IMR-90 (cell line): Measurements from ENCODE around the gene CEACAM16. TPM values are rescaled to one million over a fixed set of nuclear protein-coding genes. Genes with fewer than 3 reads are reported as not detected.

Source experiments
- ATAC-seq: fragments of 200-7000 bp; cut with Tn5 transposase; 2 replicates; pipeline ENCODE4 v1.9.1; 2020; ENCODE audit warnings: low read depth, mild to moderate bottlenecking, moderate library complexity
- BruUV-seq: library from RNA; stranded (reverse); fragments of 400-500 nt; replicated peaks from 2 replicates; lab custom pipeline; 2021; lab: Mats Ljungman, UMichigan
- CTCF ChIA-PET: fragments of 300-600 bp; formaldehyde crosslinking; extraction: SDS; loops from one replicate; lab custom pipeline; 2021; ENCODE audit warnings: antibody characterized with exemption; lab: Yijun Ruan, JAX
- POLR2A ChIA-PET: fragments of 300-600 bp; sonication (Branson Sonifier 250); formaldehyde crosslinking; loops from one replicate; lab custom pipeline; 2022; ENCODE audit warnings: antibody characterized with exemption; ENCODE audit not compliant: unreplicated experiment; lab: Charles Lee
- DNase-seq: peaks from one replicate; pipeline ENCODE4 v3.0.0; 2013
- H2AFZ ChIP-seq: replicated peaks from 2 replicates; pipeline ENCODE3; 2013; ENCODE audit warnings: low read length, mild to moderate bottlenecking; ENCODE audit not compliant: poor library complexity
- H2AK5ac ChIP-seq: 2 replicates; pipeline ENCODE4 v1.6.1; 2013; ENCODE audit warnings: low read depth, low read length, inconsistent platforms
- H2AK9ac ChIP-seq: replicated peaks from 2 replicates; pipeline ENCODE3; 2013; ENCODE audit warnings: mild to moderate bottlenecking, low read depth, low read length, moderate library complexity; ENCODE audit not compliant: poor library complexity
- H2BK120ac ChIP-seq: 2 replicates; pipeline ENCODE4 v1.6.1; 2013; ENCODE audit warnings: low read depth, low read length, inconsistent platforms
- H2BK15ac ChIP-seq: 3 replicates; pipeline ENCODE4 v1.6.1; 2013; ENCODE audit warnings: low read depth, low read length, inconsistent platforms
- H2BK20ac ChIP-seq: 2 replicates; pipeline ENCODE4 v1.6.1; 2013; ENCODE audit warnings: low read depth, mild to moderate bottlenecking, inconsistent platforms, low read length, moderate library complexity
- H2BK5ac ChIP-seq: 2 replicates; pipeline ENCODE4 v1.6.1; 2013; ENCODE audit warnings: mild to moderate bottlenecking, low read depth, low read length, inconsistent platforms; ENCODE audit not compliant: poor library complexity, severe bottlenecking
- H3K14ac ChIP-seq: replicated peaks from 2 replicates; pipeline ENCODE4 v1.6.1; 2013; ENCODE audit warnings: low read depth, low read length, inconsistent platforms
- H3K18ac ChIP-seq: 2 replicates; pipeline ENCODE4 v1.6.1; 2013; ENCODE audit warnings: low read depth, low read length, control low read depth
- H3K23ac ChIP-seq: 2 replicates; pipeline ENCODE4 v1.6.1; 2013; ENCODE audit warnings: low read depth, low read length, inconsistent platforms
- H3K27ac ChIP-seq: 2 replicates; pipeline ENCODE4 v1.5.1; 2013; ENCODE audit warnings: mild to moderate bottlenecking, control low read depth, low read length; ENCODE audit not compliant: insufficient read depth
- H3K27me3 ChIP-seq: 2 replicates; pipeline ENCODE4 v1.6.1; 2013; ENCODE audit warnings: low read length; ENCODE audit not compliant: control insufficient read depth, insufficient read depth
- H3K36me3 ChIP-seq: 2 replicates; pipeline ENCODE4 v1.6.1; 2013; ENCODE audit warnings: low read length, mixed read lengths; ENCODE audit not compliant: control insufficient read depth, insufficient read depth
- H3K4ac ChIP-seq: 2 replicates; pipeline ENCODE4 v1.6.1; 2013; ENCODE audit warnings: low read depth, low read length, inconsistent platforms
- H3K4me1 ChIP-seq: 2 replicates; pipeline ENCODE4 v1.6.1; 2013; ENCODE audit warnings: low read length, mixed read lengths; ENCODE audit not compliant: control insufficient read depth, insufficient read depth
- H3K4me2 ChIP-seq: 2 replicates; pipeline ENCODE4 v1.6.1; 2013; ENCODE audit warnings: low read depth, mild to moderate bottlenecking, control low read depth, low read length, moderate library complexity
- H3K4me3 ChIP-seq: 2 replicates; pipeline ENCODE4 v1.5.1; 2013; ENCODE audit warnings: low read depth, mild to moderate bottlenecking, control low read depth, low read length, moderate library complexity; ENCODE audit not compliant: insufficient read depth
- H3K56ac ChIP-seq: 2 replicates; pipeline ENCODE4 v1.6.1; 2013; ENCODE audit warnings: low read length, inconsistent platforms; ENCODE audit not compliant: insufficient read depth; ENCODE audit errors: extremely low read depth
- H3K79me1 ChIP-seq, 2 experiments: 2 replicates each; pipeline ENCODE4 v1.6.1; 2013; ENCODE audit warnings: low read length in 2 of 2, inconsistent platforms in 1 of 2, low read depth in 1 of 2
- H3K9ac ChIP-seq: 2 replicates; pipeline ENCODE4 v1.6.1; 2013; ENCODE audit warnings: low read depth, low read length, control low read depth
- H3K9me1 ChIP-seq: 2 replicates; pipeline ENCODE4 v1.6.1; 2013; ENCODE audit warnings: low read length, inconsistent platforms; ENCODE audit not compliant: insufficient read depth
- H3K9me3 ChIP-seq: 2 replicates; pipeline ENCODE4 v1.6.1; 2013; ENCODE audit warnings: low read length; ENCODE audit not compliant: control insufficient read depth, insufficient read depth
- H4K20me1 ChIP-seq: 2 replicates; pipeline ENCODE4 v1.6.1; 2013; ENCODE audit warnings: low read length, inconsistent platforms; ENCODE audit not compliant: insufficient read depth
- H4K5ac ChIP-seq: 2 replicates; pipeline ENCODE4 v1.6.1; 2013; ENCODE audit warnings: mild to moderate bottlenecking, low read depth, low read length, control low read depth
- H4K8ac ChIP-seq, 2 experiments: 2 replicates each; pipeline ENCODE4 v1.6.1; 2013; ENCODE audit warnings: low read depth in 2 of 2, low read length in 2 of 2, control low read depth in 1 of 2, inconsistent platforms in 1 of 2
- H4K91ac ChIP-seq: 2 replicates; pipeline ENCODE4 v1.6.1; 2013; ENCODE audit warnings: low read depth, low read length, inconsistent platforms; ENCODE audit not compliant: insufficient read depth
- CEBPB ChIP-seq: IDR thresholded peaks from 2 replicates; pipeline ENCODE4 v1.6.1; 2012; ENCODE audit warnings: low read depth, low read length, improper control_type of control experiment
- CHD1 ChIP-seq: IDR thresholded peaks from 2 replicates; pipeline ENCODE4 v1.6.1; 2012; ENCODE audit warnings: low read depth, low read length, improper control_type of control experiment
- CTCF ChIP-seq: conservative IDR thresholded peaks from 2 replicates; pipeline ENCODE4 v1.5.1; 2012; ENCODE audit warnings: mild to moderate bottlenecking, low read depth, low read length, improper control_type of control experiment
- MAFK ChIP-seq: IDR thresholded peaks from 2 replicates; pipeline ENCODE4 v1.6.1; 2012; ENCODE audit warnings: low read depth, low read length, improper control_type of control experiment
- NFE2L2 ChIP-seq: fragments of 150-350 bp; IDR thresholded peaks from 2 replicates; pipeline ENCODE4 v1.6.1; 2016; ENCODE audit warnings: low read depth, mild to moderate bottlenecking, low read length
- RFX5 ChIP-seq: IDR thresholded peaks from 2 replicates; pipeline ENCODE4 v1.8.0; 2012; ENCODE audit warnings: low read depth, mild to moderate bottlenecking, low read length, moderate library complexity
- SMC3 ChIP-seq: fragments of 150-350 bp; IDR thresholded peaks from 2 replicates; pipeline ENCODE4 v1.6.1; 2016; ENCODE audit warnings: low read depth, mild to moderate bottlenecking, antibody characterized with exemption, low read length, moderate library complexity
- USF2 ChIP-seq: fragments of 150-350 bp; IDR thresholded peaks from 2 replicates; pipeline ENCODE4 v1.6.1; 2017; ENCODE audit warnings: mild to moderate bottlenecking, antibody characterized with exemption, low read length, low read depth
- WGBS, 2 experiments: methylation state at CpG; one replicate each; pipeline versions ENCODE4 v1.1.5 to v1.1.7; 2013; ENCODE audit warnings: missing lambda C conversion rate in 2 of 2; ENCODE audit not compliant: insufficient read length in 1 of 2; ENCODE audit errors: extremely low coverage in 2 of 2; 5-methylcytosine and 5-hydroxymethylcytosine counted together
- dilution Hi-C: fragments of 300-500 bp; cut with HindIII; formaldehyde crosslinking; loops from one replicate; pipeline ENCODE4 v1.14.3; 2018; ENCODE audit warnings: low sequenced_read_pairs; ENCODE audit not compliant: unreplicated experiment
- in situ Hi-C: fragments of 300-500 bp; cut with MboI; formaldehyde crosslinking; loops from 3 replicates; pipeline ENCODE4 v1.14.3; 2019; ENCODE audit warnings: low sequenced_read_pairs, inconsistent platforms, mixed read lengths
- intact Hi-C: fragments of 100-400 bp; cut with micrococcal nuclease; formaldehyde crosslinking; loops from 2 replicates; pipeline ENCODE4 v1.10.0; 2022
- polyA plus RNA-seq, 3 experiments: library from polyadenylated mRNA; depleted of rRNA; stranded (reverse); fragments of >200 nt; gene quantifications; 2 replicates each; pipeline ENCODE4 v1.2.3, GENCODE V29; 2012; ENCODE audit warnings: low replicate concordance in 1 of 3
- total RNA-seq: library from RNA; depleted of rRNA; stranded (reverse); fragments of >200 nt; gene quantifications from 2 replicates; pipeline ENCODE4 v1.2.3, GENCODE V29; 2012

Gene CEACAM16
- total and polyA plus RNA-seq, 2 of the 4 experiments (the other 2 are of a cell fraction), result not detected

DNA sequence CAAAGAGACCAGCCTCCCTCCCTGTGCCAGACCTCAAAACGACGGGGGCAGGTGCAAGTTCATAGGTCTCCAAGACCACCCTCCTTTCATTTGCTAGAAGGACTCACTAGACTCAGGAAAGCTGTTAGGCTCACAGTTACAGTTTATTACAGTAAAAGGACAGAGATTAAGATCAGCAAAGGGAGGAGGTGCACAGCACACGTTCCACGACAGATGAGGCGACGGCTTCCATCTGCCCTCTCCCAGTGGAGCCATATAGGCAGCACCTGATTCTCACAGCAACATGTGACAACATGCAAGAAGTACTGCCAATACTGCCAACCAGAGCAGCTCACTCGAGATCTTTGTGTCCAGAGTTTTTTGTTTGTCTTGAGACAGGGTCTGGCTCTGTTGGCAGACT is 37.0 kb upstream of the CEACAM16 start:
- no CpG with 5 or more reads among the region's 7 CpGs for WGBS, 2 experiments
- Histone ChIP-seq H3K9me1 (0 out of 2 replicates have a peak, but pooled peaks cover 6% of the 10 kb centered on the region), H3K14ac (no peak overlapping the region), H2BK15ac (no peak overlapping the region), H3K36me3 (peaks cover 60% of the 10 kb centered on the region), H3K23ac (no peak overlapping the region), H3K4me2 (no peak overlapping the region), H3K27me3 (no peaks in the 10 kb centered on the region), H3K4me1 (peaks cover 2% of the 10 kb centered on the region; the same call in 1 of the 2 replicates), H4K91ac (no peak overlapping the region), H2BK20ac (no peak overlapping the region), H2AK5ac (no peak overlapping the region), H4K5ac (no peak overlapping the region), H4K8ac (no peak overlapping the region), H3K9me3 (no peaks in the 10 kb centered on the region), H3K4ac (no peak overlapping the region), H2BK5ac (no peak overlapping the region), H2AK9ac (peak overlapping the region; percentile 3), H3K18ac (no peak overlapping the region), H2BK120ac (no peak overlapping the region), H3K27ac (no peak overlapping the region), H3K56ac (no peak overlapping the region), H3K79me1 (peaks cover 31 to 67% of the 10 kb centered on the region in 2 experiments; a peak in 3 of 4 replicates), H3K9ac (no peak overlapping the region), H4K20me1 (no peaks in the 10 kb centered on the region), H2AFZ (no peak overlapping the region), H3K4me3 (no peak overlapping the region)
- DNase-seq, result peak; percentile 23
- intact Hi-C loops (no loop called here), in situ Hi-C loops (no loop called here), dilution Hi-C loops (no loop called here)
- TF ChIP-seq RFX5 (no peak), USF2 (no peak), SMC3 (no peak), CHD1 (no peak), CTCF (no peak), CEBPB (no peak), NFE2L2 (no peak), MAFK (no peak)
- ChIA-PET CTCF (interaction anchor here (0.6 to 1.8 kb wide), 2 partner anchors 91 to 1212 kb away, joined by 3 to 15 read pairs; no protein-coding TSS in a partner anchor), POLR2A (no interaction called here)
- BruUV-seq, result no TSS peak
- ATAC-seq, result no peak
